ENCODE results near the gene SHFL.

SHFL gene

DNA sequence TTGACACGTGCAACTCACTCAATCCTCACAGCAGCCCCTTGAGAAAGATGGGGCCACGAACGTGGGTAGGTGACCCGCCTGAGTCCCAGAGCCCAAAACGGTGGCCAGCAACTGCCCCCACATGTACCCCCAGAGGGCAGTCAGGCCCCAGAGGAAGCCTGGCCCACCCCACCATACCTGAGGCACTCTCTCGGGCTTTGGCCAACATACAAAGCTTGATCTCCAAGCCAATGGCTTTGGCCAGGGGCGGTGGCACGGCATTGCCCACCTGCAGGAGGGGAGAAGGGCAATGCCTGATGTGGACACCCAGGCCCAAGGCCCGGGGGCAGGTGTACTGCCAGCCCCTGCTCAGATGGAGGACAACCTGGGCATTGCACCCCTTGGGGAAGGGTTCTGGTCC, 47.9 kb downstream of the SHFL start:
- DNase-seq (ENCODE audit: low spot score), result no peak
- in situ Hi-C loops (cut with MboI; ENCODE audit: low sequenced_read_pairs, unreplicated experiment), result no loop called here
- TF ChIP-seq, protein P1, sequence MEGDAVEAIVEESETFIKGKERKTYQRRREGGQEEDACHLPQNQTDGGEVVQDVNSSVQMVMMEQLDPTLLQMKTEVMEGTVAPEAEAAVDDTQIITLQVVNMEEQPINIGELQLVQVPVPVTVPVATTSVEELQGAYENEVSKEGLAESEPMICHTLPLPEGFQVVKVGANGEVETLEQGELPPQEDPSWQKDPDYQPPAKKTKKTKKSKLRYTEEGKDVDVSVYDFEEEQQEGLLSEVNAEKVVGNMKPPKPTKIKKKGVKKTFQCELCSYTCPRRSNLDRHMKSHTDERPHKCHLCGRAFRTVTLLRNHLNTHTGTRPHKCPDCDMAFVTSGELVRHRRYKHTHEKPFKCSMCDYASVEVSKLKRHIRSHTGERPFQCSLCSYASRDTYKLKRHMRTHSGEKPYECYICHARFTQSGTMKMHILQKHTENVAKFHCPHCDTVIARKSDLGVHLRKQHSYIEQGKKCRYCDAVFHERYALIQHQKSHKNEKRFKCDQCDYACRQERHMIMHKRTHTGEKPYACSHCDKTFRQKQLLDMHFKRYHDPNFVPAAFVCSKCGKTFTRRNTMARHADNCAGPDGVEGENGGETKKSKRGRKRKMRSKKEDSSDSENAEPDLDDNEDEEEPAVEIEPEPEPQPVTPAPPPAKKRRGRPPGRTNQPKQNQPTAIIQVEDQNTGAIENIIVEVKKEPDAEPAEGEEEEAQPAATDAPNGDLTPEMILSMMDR (IDR thresholded peaks at IDR 0.05; ENCODE audit: borderline replicate concordance, control extremely low read depth, extremely low read depth, insufficient read depth, missing control alignments), result no peak

DNA sequence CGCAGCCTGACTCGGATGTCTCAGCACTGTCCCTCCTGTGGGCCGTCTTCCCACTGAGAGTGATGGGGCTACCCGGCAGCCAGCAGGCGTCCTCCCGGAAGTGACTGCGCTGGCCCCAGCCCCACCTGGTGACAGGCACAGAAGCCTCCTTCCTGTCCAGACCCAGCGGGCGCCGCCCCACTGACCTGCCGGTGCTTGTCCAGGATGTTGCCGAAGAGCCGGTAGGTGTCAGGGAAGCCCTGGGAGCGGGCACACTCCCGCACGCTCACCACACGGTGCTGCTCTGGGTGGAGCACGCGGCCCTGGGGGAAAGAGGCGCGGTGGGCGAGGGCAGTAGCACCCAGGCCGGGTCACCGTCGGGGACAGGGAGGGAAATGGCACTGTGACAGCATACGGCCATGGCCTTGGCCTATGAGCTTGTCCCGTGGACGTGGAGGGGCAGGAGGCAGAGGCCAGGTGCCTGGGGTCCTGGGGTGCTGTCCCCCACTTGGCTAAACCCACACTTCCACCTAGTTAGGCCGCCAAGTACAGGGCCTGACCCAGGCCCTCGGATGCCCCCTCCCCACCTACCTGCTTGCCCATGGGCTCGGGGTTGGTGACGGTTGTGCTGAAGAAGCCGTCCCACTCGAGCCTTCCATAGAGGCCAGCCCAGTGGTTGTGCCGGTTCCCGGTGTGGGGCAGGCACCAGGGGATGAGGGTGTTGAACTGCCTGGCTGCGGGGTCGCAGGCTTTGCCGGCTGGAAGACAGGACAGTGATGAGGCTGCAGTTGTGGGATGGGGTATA, 49.6 kb downstream of the SHFL start:
- DNase-seq (ENCODE audit: low spot score), result no peak
- TF ChIP-seq, protein P1 (IDR thresholded peaks at IDR 0.05; ENCODE audit: borderline replicate concordance, control extremely low read depth, extremely low read depth, insufficient read depth, missing control alignments), result no peak
- in situ Hi-C loops (cut with MboI; ENCODE audit: low sequenced_read_pairs, unreplicated experiment), result no loop called here

DNA sequence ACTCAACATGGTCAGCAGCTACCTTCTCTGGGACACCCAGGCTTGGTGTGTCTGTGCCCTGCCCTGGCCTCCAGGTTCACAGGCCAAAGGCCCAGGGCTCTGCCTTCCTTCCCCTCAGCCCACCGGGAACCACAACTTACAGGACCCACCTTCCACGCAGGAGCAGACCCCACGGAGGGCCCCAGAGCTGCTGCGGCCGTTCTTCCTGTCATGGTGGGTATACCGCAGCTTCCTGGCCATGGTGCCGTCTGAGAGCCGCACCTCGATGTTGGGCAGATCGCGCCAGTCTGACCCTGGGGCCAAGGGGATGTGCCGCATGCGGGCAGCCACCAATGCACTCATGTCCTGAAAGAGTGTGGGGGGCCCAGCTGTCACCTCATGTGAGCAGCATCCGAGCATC, 50.8 kb downstream of the SHFL start:
- in situ Hi-C loops (cut with MboI; ENCODE audit: low sequenced_read_pairs, unreplicated experiment), result no loop called here
- TF ChIP-seq, protein P1 (IDR thresholded peaks at IDR 0.05; ENCODE audit: borderline replicate concordance, control extremely low read depth, extremely low read depth, insufficient read depth, missing control alignments), result no peak
- DNase-seq (ENCODE audit: low spot score), result no peak

DNA sequence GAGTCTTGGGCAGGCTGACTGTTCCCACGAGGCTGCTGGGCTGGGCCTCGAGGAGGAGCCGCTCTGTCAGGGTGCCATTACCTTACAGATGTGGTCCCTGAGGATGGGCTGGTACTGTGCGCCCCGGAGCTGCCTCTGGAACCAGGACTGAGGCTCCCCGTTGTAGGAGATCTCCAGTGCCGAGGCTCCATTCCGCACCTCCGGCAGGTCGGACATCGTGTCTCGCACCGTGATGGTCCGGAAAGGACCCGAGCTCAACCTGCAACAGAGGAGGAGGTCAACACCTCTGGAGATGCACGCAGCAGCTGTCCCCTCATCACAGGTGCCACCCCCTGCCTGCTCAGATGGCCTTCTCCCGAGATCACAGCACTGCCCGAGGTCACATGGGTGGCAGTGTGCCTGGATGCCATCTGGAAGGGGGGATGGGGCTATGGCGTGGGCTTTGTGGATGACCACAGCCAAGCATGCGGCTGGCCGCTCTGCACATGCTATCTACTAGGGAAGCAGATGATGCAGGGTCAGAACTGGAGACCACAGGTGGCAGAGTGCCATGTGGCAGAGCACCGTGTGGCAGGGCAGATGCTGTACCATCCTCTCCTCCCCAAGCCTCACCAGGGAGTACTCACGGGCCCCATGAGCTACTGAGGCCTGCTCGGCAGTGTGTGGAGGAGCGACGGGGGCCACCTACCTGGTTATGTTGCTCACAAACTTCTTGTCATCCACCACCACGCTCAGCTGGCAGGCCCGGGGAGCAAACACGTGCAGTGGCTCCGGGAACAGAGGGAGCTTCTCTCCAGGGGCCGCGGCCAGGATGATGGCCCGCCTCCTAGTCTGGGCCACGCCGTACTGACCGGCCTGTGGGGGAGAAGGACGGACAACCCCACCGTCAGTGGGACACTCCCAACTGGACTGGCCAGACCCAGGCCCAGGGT, 51.9 kb downstream of the SHFL start:
- in situ Hi-C loops (cut with MboI; ENCODE audit: low sequenced_read_pairs, unreplicated experiment), result no loop called here
- no peak for DNase-seq (ENCODE audit: low spot score)
- TF ChIP-seq, protein P1 (IDR thresholded peaks at IDR 0.05; ENCODE audit: borderline replicate concordance, control extremely low read depth, extremely low read depth, insufficient read depth, missing control alignments), result no peak

DNA sequence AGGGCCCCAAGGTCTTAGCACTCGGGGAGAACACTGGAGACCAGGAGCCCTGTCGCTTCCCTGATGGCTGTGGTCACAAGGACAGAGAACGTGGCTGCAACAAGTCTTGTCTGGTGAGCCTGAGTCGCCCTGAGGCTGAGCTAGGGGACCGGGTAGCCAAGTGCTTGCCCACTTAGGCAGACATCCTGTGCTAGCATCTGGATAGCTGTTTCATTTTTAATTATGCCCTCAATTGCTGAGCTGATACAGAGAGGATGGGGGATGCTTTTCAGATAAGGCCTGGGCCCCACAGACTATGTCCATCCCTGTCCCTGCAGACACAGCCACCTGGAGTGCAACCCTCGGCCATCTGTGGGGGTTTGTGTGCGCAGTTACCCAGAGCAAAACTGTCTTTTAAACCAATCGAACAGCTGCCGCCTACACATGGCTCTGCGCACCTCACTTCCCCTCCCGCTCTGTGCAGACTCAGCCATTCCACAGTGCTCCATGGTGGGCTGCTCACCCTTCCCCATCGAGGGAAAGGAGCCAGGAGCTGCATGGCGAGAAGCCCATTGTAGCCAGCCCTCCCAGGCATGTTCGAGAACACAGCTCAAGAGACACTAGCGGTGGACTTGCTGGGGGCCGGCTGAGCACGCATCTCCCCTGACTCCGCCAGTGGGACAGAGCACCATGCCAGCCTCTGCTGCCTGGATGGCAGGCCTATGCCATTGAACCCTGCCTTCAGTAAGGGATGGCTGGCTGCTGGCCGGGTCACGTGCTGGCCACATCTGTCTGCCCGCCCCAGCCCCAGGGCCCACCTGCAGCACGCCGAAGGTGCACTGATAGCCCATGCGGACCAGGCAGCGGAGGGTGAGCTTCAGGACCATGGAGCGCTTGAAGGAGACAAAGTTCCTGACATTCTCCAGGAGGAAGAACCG, 53.0 kb downstream of the SHFL start:
- TF ChIP-seq, protein P1 (IDR thresholded peaks at IDR 0.05; ENCODE audit: borderline replicate concordance, control extremely low read depth, extremely low read depth, insufficient read depth, missing control alignments), result no peak
- in situ Hi-C loops (cut with MboI; ENCODE audit: low sequenced_read_pairs, unreplicated experiment), result no loop called here
- no peak for DNase-seq (ENCODE audit: low spot score)

DNA sequence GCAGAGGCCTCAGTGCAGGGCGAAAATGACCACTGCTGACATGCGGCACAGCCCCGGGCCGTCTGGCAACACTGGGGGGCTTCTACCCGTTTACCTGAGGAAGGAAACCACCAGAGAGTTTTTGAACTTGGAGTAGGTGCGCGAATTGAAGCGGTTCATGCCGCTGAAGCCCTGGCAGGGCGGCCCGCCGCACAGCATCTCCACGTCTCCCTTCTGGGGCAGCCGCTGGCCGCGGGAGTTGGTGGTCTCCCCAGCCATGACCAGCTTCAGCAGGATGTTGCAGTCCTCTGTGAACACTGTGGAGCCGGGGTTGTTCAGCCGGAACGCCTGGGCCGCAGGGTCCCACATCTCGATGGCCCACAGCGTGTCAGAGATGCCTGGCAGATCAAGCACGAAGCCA, 53.8 kb downstream of the SHFL start:
- in situ Hi-C loops (cut with MboI; ENCODE audit: low sequenced_read_pairs, unreplicated experiment), result no loop called here
- TF ChIP-seq, protein P1 (IDR thresholded peaks at IDR 0.05; ENCODE audit: borderline replicate concordance, control extremely low read depth, extremely low read depth, insufficient read depth, missing control alignments), result no peak
- no peak for DNase-seq (ENCODE audit: low spot score)

Measured in GM13976 (cell line).